Sigmoid colon (tissue), 4 donors: ENCODE measurements around the gene CAMK4.

ENCODE experiments used
- POLR2AphosphoS5 ChIP-seq, 4 donors: sonication (generic); formaldehyde crosslinking; IDR thresholded peaks; one replicate each; pipeline ENCODE4 v1.6.1; 2017; ENCODE audit warnings: antibody characterized with exemption in 4 of 4
- TF ChIP-seq, protein P1 (sequence below), 4 experiments: fragments of 450-650 bp in 3 of 4; fragments of 200-600 bp in 1 of 4; IDR thresholded peaks; one replicate each; pipeline ENCODE4 v1.5.1; 2016 to 2019; ENCODE audit warnings: antibody characterized with exemption in 4 of 4, mild to moderate bottlenecking in 3 of 4, moderate library complexity in 2 of 4

DNA sequence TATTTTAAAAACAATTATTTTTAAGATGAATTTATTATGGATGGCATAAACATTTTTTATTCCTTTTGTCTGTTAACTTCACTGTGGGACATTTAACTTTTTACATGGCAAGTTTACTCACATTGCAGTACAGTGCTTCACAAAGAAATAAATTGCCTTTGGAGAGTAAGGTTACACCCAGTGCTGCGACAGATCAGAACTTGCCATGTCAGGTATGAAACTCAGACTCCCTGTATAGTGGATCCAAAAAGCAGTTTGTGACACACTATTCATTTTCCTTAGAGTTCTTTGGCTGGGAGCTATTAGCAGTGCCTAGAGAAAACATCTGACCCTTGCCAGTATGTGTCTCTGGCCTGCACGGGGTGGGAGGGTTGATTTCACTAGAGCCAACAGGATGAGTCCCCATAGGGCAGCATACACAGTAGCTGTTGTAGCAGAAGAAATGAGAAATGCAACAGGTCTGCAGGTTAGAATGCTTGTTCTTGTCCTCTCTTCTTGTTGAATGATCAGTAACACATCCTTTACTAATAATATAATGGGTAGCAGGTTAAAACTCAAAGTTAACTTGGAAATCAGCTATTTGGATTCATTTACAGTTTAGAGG lies 245.2 kb downstream of the CAMK4 start:
- TF ChIP-seq, protein P1, sequence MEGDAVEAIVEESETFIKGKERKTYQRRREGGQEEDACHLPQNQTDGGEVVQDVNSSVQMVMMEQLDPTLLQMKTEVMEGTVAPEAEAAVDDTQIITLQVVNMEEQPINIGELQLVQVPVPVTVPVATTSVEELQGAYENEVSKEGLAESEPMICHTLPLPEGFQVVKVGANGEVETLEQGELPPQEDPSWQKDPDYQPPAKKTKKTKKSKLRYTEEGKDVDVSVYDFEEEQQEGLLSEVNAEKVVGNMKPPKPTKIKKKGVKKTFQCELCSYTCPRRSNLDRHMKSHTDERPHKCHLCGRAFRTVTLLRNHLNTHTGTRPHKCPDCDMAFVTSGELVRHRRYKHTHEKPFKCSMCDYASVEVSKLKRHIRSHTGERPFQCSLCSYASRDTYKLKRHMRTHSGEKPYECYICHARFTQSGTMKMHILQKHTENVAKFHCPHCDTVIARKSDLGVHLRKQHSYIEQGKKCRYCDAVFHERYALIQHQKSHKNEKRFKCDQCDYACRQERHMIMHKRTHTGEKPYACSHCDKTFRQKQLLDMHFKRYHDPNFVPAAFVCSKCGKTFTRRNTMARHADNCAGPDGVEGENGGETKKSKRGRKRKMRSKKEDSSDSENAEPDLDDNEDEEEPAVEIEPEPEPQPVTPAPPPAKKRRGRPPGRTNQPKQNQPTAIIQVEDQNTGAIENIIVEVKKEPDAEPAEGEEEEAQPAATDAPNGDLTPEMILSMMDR (IDR thresholded peaks at IDR 0.05) = no peak
- no peak for TF ChIP-seq POLR2AphosphoS5 (IDR thresholded peaks at IDR 0.05)
